ENCODE results near the gene PTCSC3. TPM values are rescaled to one million over a fixed set of nuclear protein-coding genes. Genes with fewer than 3 reads are reported as not detected.

The PTCSC3 gene
- polyA plus RNA-seq, 3 donors, result not detected

DNA sequence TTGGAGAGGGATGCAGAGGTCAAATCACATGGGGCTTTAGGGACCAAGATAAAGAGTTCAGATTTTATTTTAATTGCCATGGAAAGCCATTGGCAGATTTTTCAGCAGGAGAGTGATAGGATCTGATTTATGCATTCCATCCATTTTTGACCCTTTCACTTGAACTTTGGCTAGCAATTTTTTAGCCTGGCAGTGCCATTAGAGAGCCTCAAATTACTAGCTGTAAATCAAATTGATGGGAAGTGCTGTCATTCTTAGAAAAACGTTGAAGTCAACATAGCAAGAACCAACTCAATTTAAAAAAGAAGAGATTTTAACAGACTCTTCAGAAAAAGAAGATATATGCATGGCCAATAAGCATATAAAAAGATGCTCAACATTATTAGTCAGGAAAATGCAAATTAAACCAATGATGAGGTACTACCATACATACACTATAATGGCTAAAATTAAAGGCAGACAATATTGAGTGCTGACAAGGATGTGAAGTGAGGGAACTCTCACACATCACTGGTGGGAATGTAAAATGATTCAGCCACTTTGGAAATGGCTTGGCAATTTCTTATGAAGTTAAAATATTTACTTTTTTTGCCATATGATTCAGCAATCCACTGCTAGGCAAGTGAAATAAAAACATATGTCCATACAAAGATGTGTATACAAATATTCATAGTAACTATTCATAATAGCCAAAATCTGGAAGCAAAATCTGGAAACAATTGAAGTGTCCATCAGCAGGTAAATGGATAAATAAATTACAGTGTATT, 89.7 kb downstream of the PTCSC3 start:
- no CpG with 5 or more reads among the region's 1 CpG for WGBS (ENCODE audit: insufficient coverage)
- H3K9ac ChIP-seq (ENCODE audit: insufficient read depth, low read length, poor library complexity, severe bottlenecking), result no peak overlapping the region
- H3K9me3 Mint-ChIP-seq, result peaks cover 0 to 1% (median 0%) of the 10 kb centered on the region in 7 donors
- TF ChIP-seq, protein P1, sequence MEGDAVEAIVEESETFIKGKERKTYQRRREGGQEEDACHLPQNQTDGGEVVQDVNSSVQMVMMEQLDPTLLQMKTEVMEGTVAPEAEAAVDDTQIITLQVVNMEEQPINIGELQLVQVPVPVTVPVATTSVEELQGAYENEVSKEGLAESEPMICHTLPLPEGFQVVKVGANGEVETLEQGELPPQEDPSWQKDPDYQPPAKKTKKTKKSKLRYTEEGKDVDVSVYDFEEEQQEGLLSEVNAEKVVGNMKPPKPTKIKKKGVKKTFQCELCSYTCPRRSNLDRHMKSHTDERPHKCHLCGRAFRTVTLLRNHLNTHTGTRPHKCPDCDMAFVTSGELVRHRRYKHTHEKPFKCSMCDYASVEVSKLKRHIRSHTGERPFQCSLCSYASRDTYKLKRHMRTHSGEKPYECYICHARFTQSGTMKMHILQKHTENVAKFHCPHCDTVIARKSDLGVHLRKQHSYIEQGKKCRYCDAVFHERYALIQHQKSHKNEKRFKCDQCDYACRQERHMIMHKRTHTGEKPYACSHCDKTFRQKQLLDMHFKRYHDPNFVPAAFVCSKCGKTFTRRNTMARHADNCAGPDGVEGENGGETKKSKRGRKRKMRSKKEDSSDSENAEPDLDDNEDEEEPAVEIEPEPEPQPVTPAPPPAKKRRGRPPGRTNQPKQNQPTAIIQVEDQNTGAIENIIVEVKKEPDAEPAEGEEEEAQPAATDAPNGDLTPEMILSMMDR (IDR thresholded peaks at IDR 0.05), result no peak
- no peaks in the 10 kb centered on the region for H3K27me3 ChIP-seq (ENCODE audit: control insufficient read depth in 2 of 2, insufficient read depth in 2 of 2, low read length in 2 of 2)
- H3K79me2 ChIP-seq (ENCODE audit: insufficient read depth, low read length), result no peaks in the 10 kb centered on the region
- DNase-seq, result no peak
- H3K27ac Mint-ChIP-seq, result no peak overlapping the region
- H2AFZ ChIP-seq (ENCODE audit: insufficient read depth, low read depth, low read length, poor library complexity, severe bottlenecking), result no peak overlapping the region
- H3K4me1 Mint-ChIP-seq, result no peaks in the 10 kb centered on the region
- intact Hi-C loops (cut with micrococcal nuclease), result no loop called here
- no peaks in the 10 kb centered on the region for H3K9me3 ChIP-seq (replicated peaks in 1 of 2; ENCODE audit: control insufficient read depth in 1 of 2, insufficient read depth in 1 of 2, low read length in 2 of 2)
- no peak overlapping the region for H3K4me2 ChIP-seq (replicated peaks; ENCODE audit: extremely low read depth, low read length, poor library complexity, severe bottlenecking)
- no peaks in the 10 kb centered on the region for H4K20me1 ChIP-seq (ENCODE audit: insufficient read depth, low read length)
- H3K4me3 ChIP-seq (replicated peaks in 1 of 3; ENCODE audit: low read depth in 2 of 3, low read length in 3 of 3), result no peak overlapping the region
- H3K27me3 Mint-ChIP-seq (ENCODE audit: low read depth in 3 of 3), result peaks cover 2 to 7% (median 2%) of the 10 kb centered on the region in 3 donors
- H3K27ac ChIP-seq (ENCODE audit: low read depth in 1 of 2, low read length in 2 of 2), result no peak overlapping the region
- H3K36me3 Mint-ChIP-seq, result no peaks in the 10 kb centered on the region
- H3K36me3 ChIP-seq (replicated peaks in 1 of 2; ENCODE audit: control insufficient read depth in 1 of 2, insufficient read depth in 2 of 2, low read length in 2 of 2), result no peaks in the 10 kb centered on the region
- H3K4me1 ChIP-seq (ENCODE audit: control insufficient read depth in 1 of 2, insufficient read depth in 2 of 2, low read length in 2 of 2), result no peaks in the 10 kb centered on the region
- no peak overlapping the region for H3K4me3 Mint-ChIP-seq

DNA sequence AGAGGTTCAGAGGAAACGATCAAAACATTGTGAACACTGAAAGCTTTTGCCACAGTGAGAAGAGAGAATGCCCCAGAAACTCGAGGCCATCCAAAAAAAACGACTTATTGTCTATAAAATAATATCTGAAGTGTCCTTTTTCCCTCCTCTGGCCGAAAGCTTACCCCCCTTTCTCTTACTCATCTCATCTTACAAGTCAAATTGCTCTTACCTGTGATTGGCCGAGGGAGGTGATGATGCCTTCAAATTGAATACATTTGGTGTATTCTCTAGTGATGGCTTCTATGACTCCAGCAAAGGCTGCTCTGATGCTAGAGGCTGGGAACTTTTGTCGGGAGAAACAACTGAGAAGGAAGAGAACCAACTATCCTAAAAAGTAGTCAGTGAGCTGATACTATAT, 90.7 kb downstream of the PTCSC3 start:
- Histone ChIP-seq H2AFZ (ENCODE audit: insufficient read depth, low read depth, low read length, poor library complexity, severe bottlenecking) (no peak overlapping the region), H3K4me3 (replicated peaks in 1 of 3; ENCODE audit: low read depth in 2 of 3, low read length in 3 of 3) (no peak overlapping the region), H3K4me1 (ENCODE audit: control insufficient read depth in 1 of 2, insufficient read depth in 2 of 2, low read length in 2 of 2) (no peaks in the 10 kb centered on the region), H4K20me1 (ENCODE audit: insufficient read depth, low read length) (no peaks in the 10 kb centered on the region), H3K4me2 (replicated peaks; ENCODE audit: extremely low read depth, low read length, poor library complexity, severe bottlenecking) (no peak overlapping the region), H3K27me3 (ENCODE audit: control insufficient read depth in 2 of 2, insufficient read depth in 2 of 2, low read length in 2 of 2) (no peaks in the 10 kb centered on the region), H3K9ac (ENCODE audit: insufficient read depth, low read length, poor library complexity, severe bottlenecking) (no peak overlapping the region), H3K36me3 (replicated peaks in 1 of 2; ENCODE audit: control insufficient read depth in 1 of 2, insufficient read depth in 2 of 2, low read length in 2 of 2) (no peaks in the 10 kb centered on the region), H3K9me3 (replicated peaks in 1 of 2; ENCODE audit: control insufficient read depth in 1 of 2, insufficient read depth in 1 of 2, low read length in 2 of 2) (no peaks in the 10 kb centered on the region), H3K27ac (ENCODE audit: low read depth in 1 of 2, low read length in 2 of 2) (no peak overlapping the region), H3K79me2 (ENCODE audit: insufficient read depth, low read length) (no peaks in the 10 kb centered on the region)
- intact Hi-C loops (cut with micrococcal nuclease), result no loop called here
- Mint-ChIP-seq H3K27ac (no peak overlapping the region), H3K4me1 (no peaks in the 10 kb centered on the region), H3K9me3 (peaks cover 0 to 1% (median 0%) of the 10 kb centered on the region in 7 donors), H3K36me3 (no peaks in the 10 kb centered on the region), H3K27me3 (ENCODE audit: low read depth in 3 of 3) (peaks cover 0 to 8% (median 3%) of the 10 kb centered on the region in 3 donors), H3K4me3 (no peak overlapping the region)
- no CpG with 5 or more reads among the region's 6 CpGs for WGBS (ENCODE audit: insufficient coverage)
- no peak for DNase-seq
- TF ChIP-seq, protein P1 (IDR thresholded peaks at IDR 0.05), result no peak

Other genes starting within 250 kb of the PTCSC3 start
- gene MBIP, start 143.9 kb upstream of the PTCSC3 start, polyA plus RNA-seq, result 1 to 10 TPM; 6.6 to 9.1 (median 8.0) TPM